ENCODE data around the gene EVPL.

The EVPL gene

DNA sequence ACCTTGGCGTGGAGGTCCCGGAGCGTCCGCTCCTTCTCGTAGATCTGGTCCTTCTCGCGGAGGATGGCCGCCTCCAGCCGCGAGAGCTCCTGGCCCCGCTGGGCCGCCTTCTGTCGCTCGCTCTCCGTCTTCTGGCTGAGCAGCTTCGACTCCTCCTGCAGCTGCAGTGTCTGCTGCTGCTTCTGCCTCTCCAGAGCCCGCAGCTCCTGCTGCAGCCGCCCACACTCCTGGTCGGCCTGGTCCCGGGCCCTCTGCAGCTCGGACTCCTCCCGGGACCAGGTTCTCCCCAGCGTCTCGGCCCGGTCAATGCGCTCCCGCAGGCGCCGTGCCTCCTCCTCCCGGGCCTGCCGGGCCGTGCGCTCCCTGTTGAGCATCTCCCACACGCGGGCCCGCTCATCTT, 18.9 kb downstream of the EVPL start:
- no peak overlapping the region for H3K4me3 ChIP-seq (ENCODE audit: insufficient read depth, low read depth, low read length)
- WGBS, 2 experiments: 95% methylated on average over 36 of the region's 36 CpGs
- no peaks in the 10 kb centered on the region for H3K9me3 ChIP-seq (ENCODE audit: control insufficient read depth, low read length)
- H3K36me3 ChIP-seq (ENCODE audit: control insufficient read depth, insufficient read depth, low read length): no peaks in the 10 kb centered on the region
- no peaks in the 10 kb centered on the region for H3K4me1 ChIP-seq (ENCODE audit: control insufficient read depth, insufficient read depth, low read length)
- no peak overlapping the region for H3K27ac ChIP-seq (ENCODE audit: insufficient read depth, low read depth, low read length, poor library complexity, severe bottlenecking)
- H3K27me3 ChIP-seq (ENCODE audit: control insufficient read depth, insufficient read depth, low read length, poor library complexity, severe bottlenecking): no peaks in the 10 kb centered on the region

- WGBS, 2 experiments: 93 to 94% methylated on average over 16 of the region's 16 CpGs
- Histone ChIP-seq H3K36me3 (ENCODE audit: control insufficient read depth, insufficient read depth, low read length) (no peaks in the 10 kb centered on the region), H3K27ac (ENCODE audit: insufficient read depth, low read depth, low read length, poor library complexity, severe bottlenecking) (no peak overlapping the region), H3K9me3 (ENCODE audit: control insufficient read depth, low read length) (no peaks in the 10 kb centered on the region), H3K4me3 (ENCODE audit: insufficient read depth, low read depth, low read length) (no peak overlapping the region), H3K4me1 (ENCODE audit: control insufficient read depth, insufficient read depth, low read length) (no peaks in the 10 kb centered on the region), H3K27me3 (ENCODE audit: control insufficient read depth, insufficient read depth, low read length, poor library complexity, severe bottlenecking) (no peaks in the 10 kb centered on the region)
These were observed 19.3 kb downstream of the EVPL start for GRCh38 chr17:76007850-76008165.

- H3K36me3 ChIP-seq (ENCODE audit: control insufficient read depth, insufficient read depth, low read length): no peaks in the 10 kb centered on the region
These were observed 19.8 kb downstream of the EVPL start for GRCh38 chr17:76007131-76007849.

GRCh38 chr17:76005263-76006149, 21.6 kb downstream of the EVPL start:
- Histone ChIP-seq H3K4me1 (ENCODE audit: control insufficient read depth, insufficient read depth, low read length) (no peaks in the 10 kb centered on the region), H3K4me3 (ENCODE audit: insufficient read depth, low read depth, low read length) (no peak overlapping the region), H3K36me3 (ENCODE audit: control insufficient read depth, insufficient read depth, low read length) (no peaks in the 10 kb centered on the region), H3K9me3 (ENCODE audit: control insufficient read depth, low read length) (no peaks in the 10 kb centered on the region), H3K27ac (ENCODE audit: insufficient read depth, low read depth, low read length, poor library complexity, severe bottlenecking) (no peak overlapping the region), H3K27me3 (ENCODE audit: control insufficient read depth, insufficient read depth, low read length, poor library complexity, severe bottlenecking) (no peaks in the 10 kb centered on the region)
- WGBS, 2 experiments: 78 to 81% methylated on average over 16 of the region's 16 CpGs

More at GRCh38 chr17:76007131-76007849, 19.8 kb downstream of the EVPL start:
- Histone ChIP-seq H3K9me3 (ENCODE audit: control insufficient read depth, low read length) (no peaks in the 10 kb centered on the region), H3K27ac (ENCODE audit: insufficient read depth, low read depth, low read length, poor library complexity, severe bottlenecking) (no peak overlapping the region), H3K27me3 (ENCODE audit: control insufficient read depth, insufficient read depth, low read length, poor library complexity, severe bottlenecking) (no peaks in the 10 kb centered on the region), H3K4me3 (ENCODE audit: insufficient read depth, low read depth, low read length) (no peak overlapping the region), H3K4me1 (ENCODE audit: control insufficient read depth, insufficient read depth, low read length) (no peaks in the 10 kb centered on the region)
- WGBS, 2 experiments: 93% methylated on average over 39 of the region's 39 CpGs

GRCh38 chr17:76004750-76005262, 22.3 kb downstream of the EVPL start:
- no peak overlapping the region for H3K4me3 ChIP-seq (ENCODE audit: insufficient read depth, low read depth, low read length)
- WGBS, 2 experiments: 88 to 89% methylated on average over 8 of the region's 8 CpGs
- H3K27me3 ChIP-seq (ENCODE audit: control insufficient read depth, insufficient read depth, low read length, poor library complexity, severe bottlenecking): no peaks in the 10 kb centered on the region
- no peaks in the 10 kb centered on the region for H3K4me1 ChIP-seq (ENCODE audit: control insufficient read depth, insufficient read depth, low read length)
- no peaks in the 10 kb centered on the region for H3K36me3 ChIP-seq (ENCODE audit: control insufficient read depth, insufficient read depth, low read length)
- no peaks in the 10 kb centered on the region for H3K9me3 ChIP-seq (ENCODE audit: control insufficient read depth, low read length)
- H3K27ac ChIP-seq (ENCODE audit: insufficient read depth, low read depth, low read length, poor library complexity, severe bottlenecking): no peak overlapping the region

DNA sequence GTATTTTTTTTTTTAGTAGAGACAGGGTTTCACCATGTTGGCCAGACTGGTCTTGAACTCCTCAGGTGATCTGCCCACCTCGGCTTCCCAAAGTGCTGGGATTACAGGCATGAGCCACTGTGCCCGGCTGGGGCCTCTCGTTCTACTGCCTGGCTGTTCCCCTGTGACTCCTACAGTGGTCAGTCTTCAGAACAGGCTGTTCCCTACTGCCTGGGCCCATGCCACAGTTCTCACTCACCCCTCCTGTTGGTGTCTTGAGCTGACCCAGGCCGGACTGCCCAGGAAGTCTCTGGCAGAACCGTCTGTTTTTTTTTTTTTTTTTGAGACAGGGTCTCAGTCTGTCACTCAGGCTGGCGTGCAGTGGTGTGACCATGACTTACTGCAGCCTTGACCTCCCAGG, 23.2 kb downstream of the EVPL start:
- Histone ChIP-seq H3K4me1 (ENCODE audit: control insufficient read depth, insufficient read depth, low read length) (no peaks in the 10 kb centered on the region), H3K9me3 (ENCODE audit: control insufficient read depth, low read length) (no peaks in the 10 kb centered on the region), H3K36me3 (ENCODE audit: control insufficient read depth, insufficient read depth, low read length) (no peaks in the 10 kb centered on the region), H3K27me3 (ENCODE audit: control insufficient read depth, insufficient read depth, low read length, poor library complexity, severe bottlenecking) (no peaks in the 10 kb centered on the region), H3K4me3 (ENCODE audit: insufficient read depth, low read depth, low read length) (no peak overlapping the region), H3K27ac (ENCODE audit: insufficient read depth, low read depth, low read length, poor library complexity, severe bottlenecking) (no peak overlapping the region)
- WGBS, 2 experiments: 91 to 95% methylated on average over 6 of the region's 6 CpGs

DNA sequence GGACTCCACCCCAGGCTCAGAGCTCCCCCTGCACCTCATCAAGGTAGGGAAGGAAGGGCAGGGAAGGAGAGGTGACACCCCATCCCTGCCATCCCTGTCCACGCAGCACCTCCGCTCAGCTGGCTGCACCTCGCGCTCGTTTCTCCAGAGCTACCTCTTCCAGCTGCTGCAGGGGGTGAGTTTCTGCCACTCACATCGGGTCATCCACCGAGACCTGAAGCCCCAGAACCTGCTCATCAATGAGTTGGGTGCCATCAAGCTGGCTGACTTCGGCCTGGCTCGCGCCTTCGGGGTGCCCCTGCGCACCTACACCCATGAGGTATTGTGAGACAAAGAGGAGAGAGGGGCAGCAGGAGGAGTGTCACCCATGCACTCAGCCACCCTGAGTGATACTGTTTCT, 25.0 kb downstream of the EVPL start:
- H3K27ac ChIP-seq (ENCODE audit: insufficient read depth, low read depth, low read length, poor library complexity, severe bottlenecking): no peak overlapping the region
- no peaks in the 10 kb centered on the region for H3K4me1 ChIP-seq (ENCODE audit: control insufficient read depth, insufficient read depth, low read length)
- H3K36me3 ChIP-seq (ENCODE audit: control insufficient read depth, insufficient read depth, low read length): no peaks in the 10 kb centered on the region
- no peak overlapping the region for H3K4me3 ChIP-seq (ENCODE audit: insufficient read depth, low read depth, low read length)
- H3K27me3 ChIP-seq (ENCODE audit: control insufficient read depth, insufficient read depth, low read length, poor library complexity, severe bottlenecking): no peaks in the 10 kb centered on the region
- H3K9me3 ChIP-seq (ENCODE audit: control insufficient read depth, low read length): no peaks in the 10 kb centered on the region
- WGBS, 2 experiments: 95 to 96% methylated on average over 12 of the region's 12 CpGs

DNA sequence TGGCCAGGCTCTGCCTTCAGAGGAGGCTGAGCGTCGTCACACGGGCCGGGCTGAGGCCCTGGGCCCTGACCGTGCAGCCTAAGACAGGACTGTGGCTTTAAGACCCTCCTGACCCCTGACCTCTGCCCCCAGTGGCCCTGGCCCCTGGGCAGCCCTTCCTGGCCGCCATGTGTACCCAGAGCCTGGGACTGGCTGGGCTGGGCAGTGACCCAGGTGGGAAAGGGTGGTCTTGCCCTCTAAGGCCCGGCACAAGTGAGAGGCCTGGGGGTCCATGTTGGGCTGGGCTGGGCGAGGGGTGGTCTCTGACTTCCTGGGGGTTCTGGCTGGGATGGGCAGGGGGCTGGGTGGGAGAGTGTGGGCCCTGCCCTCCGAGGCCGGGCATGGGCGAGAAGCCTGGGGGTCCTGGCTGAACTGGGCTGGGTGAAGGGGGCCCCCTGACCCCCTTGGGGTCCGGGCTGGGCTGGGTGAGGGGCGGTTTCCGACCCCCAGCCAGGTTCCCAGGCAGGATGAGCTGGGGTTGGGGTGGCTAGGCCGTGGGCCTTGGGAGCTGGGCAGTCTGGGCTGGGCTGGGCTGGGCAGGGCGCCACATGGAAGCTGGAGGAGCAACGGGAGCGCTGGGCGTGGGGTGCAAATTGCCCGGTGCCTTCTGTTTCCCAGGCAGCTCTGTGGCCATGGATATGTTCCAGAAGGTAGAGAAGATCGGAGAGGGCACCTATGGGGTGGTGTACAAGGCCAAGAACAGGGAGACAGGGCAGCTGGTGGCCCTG, 26.2 kb downstream of the EVPL start, which contains the start of gene CDK3:
CDK3 (plus strand) TSS at position 101 of the 767 bp plus-strand sequence; CDS start at position 672, 571 bp downstream.
- no peak within 1 kb of the TSS for H3K27ac ChIP-seq (ENCODE audit: insufficient read depth, low read depth, low read length, poor library complexity, severe bottlenecking)
- H3K27me3 ChIP-seq (ENCODE audit: control insufficient read depth, insufficient read depth, low read length, poor library complexity, severe bottlenecking): no peaks in the 10 kb centered on the region
- H3K36me3 ChIP-seq (ENCODE audit: control insufficient read depth, insufficient read depth, low read length): no peaks in the 10 kb centered on the region
- H3K9me3 ChIP-seq (ENCODE audit: control insufficient read depth, low read length): no peaks in the 10 kb centered on the region
- no peak within 1 kb of the TSS for H3K4me3 ChIP-seq (ENCODE audit: insufficient read depth, low read depth, low read length)
- 90 to 91% methylated on average over 21 of the region's 21 CpGs for WGBS, 2 experiments
- H3K4me1 ChIP-seq (ENCODE audit: control insufficient read depth, insufficient read depth, low read length): no peaks in the 10 kb centered on the region

DNA sequence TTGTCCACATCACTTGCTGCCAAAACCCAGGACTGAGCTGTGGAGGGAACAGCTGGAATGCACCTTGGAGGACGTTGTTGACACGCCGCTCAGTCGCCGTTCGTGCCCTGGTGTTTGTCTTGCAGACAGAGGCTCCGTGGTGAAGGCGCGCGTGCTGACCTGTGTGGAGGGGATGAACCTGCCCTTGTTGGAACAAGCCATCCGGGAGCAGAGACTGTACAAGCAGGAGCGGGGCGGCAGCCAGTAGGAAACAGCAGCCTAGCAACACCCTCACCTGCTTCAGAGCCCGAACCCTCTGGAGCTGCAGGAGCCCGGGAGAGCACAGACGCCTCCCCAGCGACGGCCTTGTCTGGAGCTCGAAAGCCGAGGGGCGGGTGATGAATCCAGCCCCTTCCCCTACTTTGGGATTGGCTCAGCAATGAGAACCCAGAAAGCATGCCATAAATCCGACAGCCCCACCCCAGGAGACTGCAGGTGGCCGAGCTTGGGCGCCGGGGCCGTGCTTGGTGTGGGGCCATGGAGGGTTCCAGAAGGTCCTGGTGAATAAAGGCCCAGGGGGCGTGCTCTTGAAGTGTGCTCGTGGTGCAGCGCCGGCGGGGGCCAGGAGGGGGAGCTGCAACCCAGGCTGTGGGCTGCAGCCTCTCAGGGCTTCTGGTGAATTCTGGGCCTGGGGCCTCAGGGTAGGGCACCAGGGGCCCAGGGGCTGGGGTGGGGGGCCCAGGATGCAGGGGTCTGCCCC, 26.9 kb downstream of the EVPL start:
- Histone ChIP-seq H3K27ac (ENCODE audit: insufficient read depth, low read depth, low read length, poor library complexity, severe bottlenecking) (no peak overlapping the region), H3K9me3 (ENCODE audit: control insufficient read depth, low read length) (no peaks in the 10 kb centered on the region), H3K4me3 (ENCODE audit: insufficient read depth, low read depth, low read length) (no peak overlapping the region), H3K4me1 (ENCODE audit: control insufficient read depth, insufficient read depth, low read length) (no peaks in the 10 kb centered on the region), H3K27me3 (ENCODE audit: control insufficient read depth, insufficient read depth, low read length, poor library complexity, severe bottlenecking) (no peaks in the 10 kb centered on the region), H3K36me3 (ENCODE audit: control insufficient read depth, insufficient read depth, low read length) (no peaks in the 10 kb centered on the region)
- WGBS, 2 experiments: 77 to 79% methylated on average over 31 of the region's 31 CpGs

Measured in ectodermal cell (in vitro differentiated cells).